GM13977 (cell line): ENCODE results near the gene AMPH.

Source experiments
- DNase-seq: peaks from one replicate; pipeline ENCODE4 v3.0.0; 2012; ENCODE audit warnings: low spot score
- in situ Hi-C: fragments of 300-500 bp; cut with MboI; formaldehyde crosslinking; loops from one replicate; pipeline ENCODE4 v1.12.0; 2022; ENCODE audit warnings: low sequenced_read_pairs, low pct_unique_long_range_greater_than_20kb, mixed read lengths, inconsistent platforms; ENCODE audit not compliant: unreplicated experiment
- TF ChIP-seq, protein P1 (sequence below): IDR thresholded peaks from 2 replicates; pipeline ENCODE4 v1.5.1; 2012; ENCODE audit warnings: mild to moderate bottlenecking, control low read depth; ENCODE audit not compliant: insufficient read depth; ENCODE audit errors: extremely low read depth, missing control alignments

Gene AMPH

DNA sequence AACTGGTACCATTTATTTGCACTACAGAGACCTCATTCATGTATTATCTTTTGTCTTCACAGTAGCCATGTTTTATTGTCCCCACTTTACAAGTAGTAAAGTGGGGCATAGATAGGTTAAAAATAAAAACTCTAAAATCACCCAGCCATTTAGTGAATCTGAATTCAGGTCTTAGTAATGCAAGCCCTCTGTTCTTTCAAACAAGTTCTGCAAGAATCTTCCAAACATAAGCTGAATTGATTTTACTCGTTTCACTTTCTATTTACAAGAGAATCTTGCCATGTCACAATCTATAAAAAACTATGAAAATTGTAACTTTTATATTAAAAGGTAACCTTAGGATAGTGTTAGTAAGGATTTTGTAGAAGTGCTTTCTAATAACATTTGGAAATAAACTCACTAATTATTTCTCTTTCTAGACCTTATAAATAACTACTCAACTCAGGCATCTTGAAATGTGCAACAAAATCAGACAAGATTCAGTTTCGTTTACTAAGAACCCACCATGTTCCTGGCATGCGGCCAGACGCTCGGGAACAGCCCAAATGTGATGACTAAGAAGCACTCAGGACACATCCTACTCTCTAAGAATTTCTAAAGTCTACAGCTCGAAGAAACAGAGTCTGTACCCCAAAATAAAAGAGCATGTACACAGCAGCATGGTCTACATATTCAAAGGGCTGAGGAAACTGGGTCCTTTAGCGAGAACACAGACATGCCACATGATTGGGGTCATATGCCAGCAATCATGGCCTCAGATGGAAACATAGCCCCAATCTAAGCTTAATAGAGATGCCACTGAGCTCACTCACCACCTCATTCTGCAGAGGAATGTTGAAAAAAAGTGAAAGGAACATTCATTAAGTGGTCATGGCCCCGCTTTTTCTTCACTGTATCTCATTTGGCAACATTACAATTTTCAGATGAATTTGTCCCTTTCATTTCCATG lies 167.6 kb downstream of the AMPH start:
- TF ChIP-seq, protein P1, sequence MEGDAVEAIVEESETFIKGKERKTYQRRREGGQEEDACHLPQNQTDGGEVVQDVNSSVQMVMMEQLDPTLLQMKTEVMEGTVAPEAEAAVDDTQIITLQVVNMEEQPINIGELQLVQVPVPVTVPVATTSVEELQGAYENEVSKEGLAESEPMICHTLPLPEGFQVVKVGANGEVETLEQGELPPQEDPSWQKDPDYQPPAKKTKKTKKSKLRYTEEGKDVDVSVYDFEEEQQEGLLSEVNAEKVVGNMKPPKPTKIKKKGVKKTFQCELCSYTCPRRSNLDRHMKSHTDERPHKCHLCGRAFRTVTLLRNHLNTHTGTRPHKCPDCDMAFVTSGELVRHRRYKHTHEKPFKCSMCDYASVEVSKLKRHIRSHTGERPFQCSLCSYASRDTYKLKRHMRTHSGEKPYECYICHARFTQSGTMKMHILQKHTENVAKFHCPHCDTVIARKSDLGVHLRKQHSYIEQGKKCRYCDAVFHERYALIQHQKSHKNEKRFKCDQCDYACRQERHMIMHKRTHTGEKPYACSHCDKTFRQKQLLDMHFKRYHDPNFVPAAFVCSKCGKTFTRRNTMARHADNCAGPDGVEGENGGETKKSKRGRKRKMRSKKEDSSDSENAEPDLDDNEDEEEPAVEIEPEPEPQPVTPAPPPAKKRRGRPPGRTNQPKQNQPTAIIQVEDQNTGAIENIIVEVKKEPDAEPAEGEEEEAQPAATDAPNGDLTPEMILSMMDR: no peak
- DNase-seq: peak; percentile 35
- in situ Hi-C loops: no loop called here

DNA sequence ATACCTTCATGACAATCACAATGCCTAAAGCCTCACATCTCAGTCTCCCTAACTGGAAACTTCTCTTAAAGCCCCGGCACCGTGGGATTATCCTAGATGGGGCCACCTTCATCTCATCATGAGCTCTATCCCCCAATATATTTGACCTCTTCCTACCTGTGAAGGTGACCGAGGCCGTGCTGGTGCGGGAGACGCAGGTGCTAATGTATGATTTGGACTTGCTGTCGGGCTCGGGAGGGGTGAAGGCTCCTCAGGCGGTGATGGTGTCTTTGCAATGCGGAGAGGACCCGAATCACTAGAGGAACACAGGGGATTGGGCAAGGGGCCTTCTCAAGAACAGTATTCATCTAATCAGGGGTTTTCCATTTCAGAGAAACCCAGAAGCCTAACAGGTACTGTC lies 168.4 kb downstream of the AMPH start:
- no peak for DNase-seq
- in situ Hi-C loops: no loop called here
- TF ChIP-seq, protein P1: no peak

DNA sequence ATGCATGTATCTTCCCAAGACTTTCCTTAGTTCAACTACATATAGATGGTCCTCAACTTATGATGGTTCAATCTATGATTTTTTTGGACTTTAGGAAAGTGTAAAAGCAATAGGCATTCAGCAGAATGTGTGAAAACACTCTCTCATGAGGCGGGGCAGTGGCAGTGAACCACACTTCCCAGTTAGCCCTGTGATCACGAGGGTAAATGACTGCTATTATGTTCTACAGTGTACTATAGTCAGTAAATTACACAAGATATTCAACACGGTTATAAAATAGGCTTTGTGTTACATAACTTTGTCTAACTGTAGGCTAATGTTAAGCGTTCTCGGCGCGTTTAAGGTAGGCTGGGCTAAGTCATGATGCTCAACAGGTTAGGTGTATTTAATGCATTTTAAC lies 169.3 kb downstream of the AMPH start:
- no peak for DNase-seq
- in situ Hi-C loops: no loop called here
- TF ChIP-seq, protein P1: no peak

DNA sequence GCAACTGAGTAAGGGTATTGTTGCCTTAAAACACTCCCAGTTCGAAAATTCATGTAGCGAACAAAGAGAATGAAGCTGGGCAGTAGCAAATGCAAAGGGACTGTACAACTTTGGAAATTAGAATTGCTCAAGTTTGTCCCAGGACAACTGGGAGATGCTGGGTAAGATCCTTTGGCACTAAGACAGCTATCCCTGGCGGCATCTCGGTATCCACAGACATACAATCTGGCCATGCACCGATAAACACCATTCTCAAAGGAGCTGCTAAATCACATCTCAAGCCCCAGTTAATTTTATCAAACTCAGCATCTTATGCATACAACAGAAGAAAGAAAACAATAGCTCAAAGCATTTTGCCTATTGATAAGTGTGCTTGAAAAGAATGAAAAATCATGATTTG lies 177.3 kb downstream of the AMPH start:
- TF ChIP-seq, protein P1: no peak
- in situ Hi-C loops: no loop called here
- no peak for DNase-seq

DNA sequence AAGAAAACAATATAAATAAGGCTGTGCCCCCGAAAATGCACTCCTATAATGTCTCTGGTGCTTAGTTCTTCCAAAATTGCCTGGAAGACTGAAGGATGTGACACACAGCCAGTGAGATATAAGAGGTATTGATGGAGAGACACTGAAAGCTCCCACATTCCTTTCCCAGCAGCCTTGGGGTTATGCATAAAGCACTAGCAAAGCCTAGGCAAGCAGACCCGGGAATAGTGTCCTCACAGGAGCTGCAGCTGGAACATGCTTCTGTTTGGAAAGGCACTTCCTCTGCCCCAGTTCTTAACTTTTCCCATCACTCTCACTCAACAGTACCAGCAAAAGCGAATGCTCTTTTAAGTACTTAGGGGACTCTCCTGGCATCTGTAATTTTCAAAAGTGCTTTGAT lies 178.0 kb downstream of the AMPH start:
- TF ChIP-seq, protein P1: no peak
- in situ Hi-C loops: no loop called here
- DNase-seq: no peak

DNA sequence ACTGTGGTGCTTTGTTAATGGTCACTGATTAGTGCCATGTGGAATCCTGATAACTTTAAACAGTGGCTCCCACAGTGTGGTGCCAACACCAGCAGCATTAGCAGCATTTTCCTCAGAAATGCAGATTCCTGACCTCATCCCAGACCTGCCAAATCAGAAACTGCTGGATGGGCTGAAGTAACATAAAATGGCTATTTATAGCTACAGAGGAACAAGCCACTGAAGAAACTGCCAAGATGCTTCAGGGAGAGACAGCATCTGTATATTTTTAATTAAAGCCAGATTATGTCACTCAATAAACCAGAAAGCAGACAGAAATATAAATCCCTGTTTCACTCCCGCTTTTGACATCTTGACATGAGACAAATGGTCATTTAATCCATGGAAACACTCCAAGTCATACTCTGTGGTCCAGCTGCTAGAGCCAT lies 178.5 kb downstream of the AMPH start:
- DNase-seq: no peak
- in situ Hi-C loops: no loop called here
- TF ChIP-seq, protein P1: no peak
